Measurements from ENCODE around the gene SCIN. TPM values are rescaled to one million over a fixed set of nuclear protein-coding genes. Genes with fewer than 3 reads are reported as not detected.
A peak's percentile ranks its signal among the peaks of the same experiment; 100 is the strongest.
"Not testable (repeated sequence)": the region's sequence is repeated elsewhere in the genome, so short reads cannot be mapped to it uniquely, and the experiment has no call there.

Gene SCIN
- total RNA-seq, 1 donor from 2014 or later = 14.3 TPM

GRCh38 chr7:12670743-12671520 lies 100.4 kb downstream of the SCIN start:
- Histone ChIP-seq H3K27me3 (no peaks in the 10 kb centered on the region), H3K4me1 (peaks cover 14% of the 10 kb centered on the region), H3K9me3 (no peaks in the 10 kb centered on the region), H3K4me3 (no peak overlapping the region), H3K36me3 (no peaks in the 10 kb centered on the region), H3K27ac (no peak overlapping the region)
- TF ChIP-seq, protein P1, sequence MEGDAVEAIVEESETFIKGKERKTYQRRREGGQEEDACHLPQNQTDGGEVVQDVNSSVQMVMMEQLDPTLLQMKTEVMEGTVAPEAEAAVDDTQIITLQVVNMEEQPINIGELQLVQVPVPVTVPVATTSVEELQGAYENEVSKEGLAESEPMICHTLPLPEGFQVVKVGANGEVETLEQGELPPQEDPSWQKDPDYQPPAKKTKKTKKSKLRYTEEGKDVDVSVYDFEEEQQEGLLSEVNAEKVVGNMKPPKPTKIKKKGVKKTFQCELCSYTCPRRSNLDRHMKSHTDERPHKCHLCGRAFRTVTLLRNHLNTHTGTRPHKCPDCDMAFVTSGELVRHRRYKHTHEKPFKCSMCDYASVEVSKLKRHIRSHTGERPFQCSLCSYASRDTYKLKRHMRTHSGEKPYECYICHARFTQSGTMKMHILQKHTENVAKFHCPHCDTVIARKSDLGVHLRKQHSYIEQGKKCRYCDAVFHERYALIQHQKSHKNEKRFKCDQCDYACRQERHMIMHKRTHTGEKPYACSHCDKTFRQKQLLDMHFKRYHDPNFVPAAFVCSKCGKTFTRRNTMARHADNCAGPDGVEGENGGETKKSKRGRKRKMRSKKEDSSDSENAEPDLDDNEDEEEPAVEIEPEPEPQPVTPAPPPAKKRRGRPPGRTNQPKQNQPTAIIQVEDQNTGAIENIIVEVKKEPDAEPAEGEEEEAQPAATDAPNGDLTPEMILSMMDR (IDR thresholded peaks at IDR 0.05) = no peak
- ATAC-seq (peak; percentile 53), DNase-seq (no peak)
- intact Hi-C loops (cut with DNase I) = no loop called here

- H3K36me3 ChIP-seq; H3K9me3 ChIP-seq; H3K27me3 ChIP-seq; intact Hi-C loops (cut with DNase I); H3K27ac ChIP-seq; H3K4me3 ChIP-seq; ATAC-seq; DNase-seq: not testable (repeated sequence)
- H3K4me1 ChIP-seq = peaks cover 14% of the 10 kb centered on the region
These were observed 102.9 kb downstream of the SCIN start for GRCh38 chr7:12673436-12673835.

GRCh38 chr7:12674053-12674452 lies 103.5 kb downstream of the SCIN start:
- ATAC-seq (no peak), DNase-seq (no peak)
- H3K27ac ChIP-seq = no peak overlapping the region
- no peaks in the 10 kb centered on the region for H3K27me3 ChIP-seq
- no peaks in the 10 kb centered on the region for H3K36me3 ChIP-seq
- TF ChIP-seq, protein P1 (IDR thresholded peaks at IDR 0.05) = no peak
- H3K4me3 ChIP-seq = no peak overlapping the region
- H3K9me3 ChIP-seq = no peaks in the 10 kb centered on the region
- peaks cover 14% of the 10 kb centered on the region for H3K4me1 ChIP-seq
- intact Hi-C loops (cut with DNase I) = no loop called here

GRCh38 chr7:12674861-12675260 lies 104.3 kb downstream of the SCIN start:
- H3K27ac ChIP-seq = no peak overlapping the region
- ATAC-seq = peak; percentile 95
- intact Hi-C loops (cut with DNase I) = no loop called here
- no peaks in the 10 kb centered on the region for H3K9me3 ChIP-seq
- H3K4me3 ChIP-seq = no peak overlapping the region
- TF ChIP-seq, protein P1 (IDR thresholded peaks at IDR 0.05) = peak; percentile 54
- no peaks in the 10 kb centered on the region for H3K27me3 ChIP-seq
- H3K36me3 ChIP-seq = no peaks in the 10 kb centered on the region
- peaks cover 12% of the 10 kb centered on the region for H3K4me1 ChIP-seq
- no peak for DNase-seq

DNA sequence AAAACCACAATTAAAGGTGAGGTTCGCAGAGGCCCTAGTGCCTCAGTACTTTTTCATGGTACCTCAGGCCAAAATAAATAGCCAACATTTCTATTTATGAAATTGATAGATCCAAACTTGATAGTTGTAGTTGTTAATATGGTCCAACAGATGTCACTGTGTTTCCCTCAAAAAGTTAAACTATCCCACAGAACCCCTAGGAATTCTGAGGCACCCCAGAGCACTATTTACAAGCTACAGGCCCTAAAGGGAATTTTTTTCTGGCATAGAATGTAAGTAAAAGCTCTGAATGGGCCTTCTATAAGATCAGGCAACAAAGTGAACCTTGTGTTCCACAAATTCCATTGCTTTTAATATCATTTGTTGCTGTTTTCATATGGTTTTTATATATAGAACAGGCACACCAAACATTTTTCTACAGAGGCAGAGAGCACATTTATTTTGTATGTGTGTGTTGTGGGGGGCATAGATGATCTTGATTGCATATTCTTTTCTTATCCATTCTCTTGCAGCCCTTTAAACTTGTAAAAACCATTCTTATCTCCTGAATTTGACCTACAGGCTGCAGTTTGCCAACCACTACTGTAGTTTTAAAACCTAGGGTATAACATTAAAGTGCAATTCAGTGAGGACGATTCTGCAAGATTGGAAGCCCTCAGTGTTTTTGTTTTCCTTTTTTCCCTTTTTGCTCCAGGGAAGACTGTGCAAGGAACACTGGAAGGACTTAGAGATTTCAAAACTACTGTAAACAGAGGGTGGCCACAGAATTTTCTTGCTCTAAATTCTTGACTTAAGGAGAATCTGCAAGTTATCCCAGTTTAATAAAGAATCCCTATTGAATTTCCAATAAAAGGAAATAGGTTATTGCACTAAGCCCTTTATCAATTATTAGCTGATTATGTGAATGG lies 113.4 kb downstream of the SCIN start:
- TF ChIP-seq, protein P1 (IDR thresholded peaks at IDR 0.05) = peak; percentile 37
- H3K4me1 ChIP-seq = no peaks in the 10 kb centered on the region
- H3K27ac ChIP-seq = no peak overlapping the region
- DNase-seq = no peak
- no peak for ATAC-seq
- intact Hi-C loops (cut with DNase I) = no loop called here
- no peaks in the 10 kb centered on the region for H3K36me3 ChIP-seq
- H3K4me3 ChIP-seq = no peak overlapping the region
- H3K27me3 ChIP-seq = no peaks in the 10 kb centered on the region
- no peaks in the 10 kb centered on the region for H3K9me3 ChIP-seq

GRCh38 chr7:12684733-12685132 lies 114.2 kb downstream of the SCIN start:
- H3K36me3 ChIP-seq = no peaks in the 10 kb centered on the region
- ATAC-seq (no peak), DNase-seq (no peak)
- H3K27me3 ChIP-seq = no peaks in the 10 kb centered on the region
- no peaks in the 10 kb centered on the region for H3K4me1 ChIP-seq
- intact Hi-C loops (cut with DNase I) = no loop called here
- H3K9me3 ChIP-seq = no peaks in the 10 kb centered on the region
- no peak overlapping the region for H3K27ac ChIP-seq
- TF ChIP-seq, protein P1 (IDR thresholded peaks at IDR 0.05) = no peak
- no peak overlapping the region for H3K4me3 ChIP-seq

Data from upper lobe of right lung (tissue), 1 donor.